Hair follicular keratinocyte (primary cell): ENCODE results near the gene RAX. TPM values are rescaled to one million over a fixed set of nuclear protein-coding genes. Genes with fewer than 3 reads are reported as not detected.

ENCODE experiments used
- total RNA-seq: library from RNA; depleted of rRNA; stranded (reverse); fragments of >200 nt; gene quantifications from 2 replicates; pipeline ENCODE4 v1.2.3, GENCODE V29; 2015

Gene RAX
- total RNA-seq = not detected in 2 replicates

GRCh38 chr18:59272891-59273758, at the start of gene RAX:
Gene RAX, minus strand, starts transcription at chr18:59273454. Its CDS starts 248 bp downstream, at chr18:59273206.

GRCh38 chr18:59318460-59319050, 45.3 kb upstream of the RAX start, which contains the start of gene CPLX4:
Gene CPLX4, minus strand, starts transcription at chr18:59318649. Its CDS starts 187 bp downstream, at chr18:59318462.

GRCh38 chr18:59219672-59220163, 53.5 kb downstream of the RAX start, which contains the start of gene GRP:
Gene GRP, plus strand, starts transcription at chr18:59220158. Its CDS starts 108 bp downstream, at chr18:59220266.

Other genes with a start within 250 kb of the RAX start
- 56.3 and 72.5 TPM in 2 replicates for gene SEC11C, start 133.6 kb downstream of the RAX start, total RNA-seq
- gene GRP, start 53.3 kb downstream of the RAX start, total RNA-seq = not detected in 2 replicates
- gene CPLX4, start 45.2 kb upstream of the RAX start, total RNA-seq = not detected in 2 replicates
- 107 and 165 TPM in 2 replicates for gene LMAN1, start 85.8 kb upstream of the RAX start, total RNA-seq